Activated gamma-delta T cell treated with anti-CD3 and anti-CD28 coated beads, Interleukin-2, amount 50 U/mL, for 16 hours (primary cell): ENCODE data around the gene NANOS1.

Source experiments
- DNase-seq: peaks from one replicate; pipeline ENCODE4 v3.0.0-alpha.2; 2020; ENCODE audit warnings: low read depth

The NANOS1 gene

DNA sequence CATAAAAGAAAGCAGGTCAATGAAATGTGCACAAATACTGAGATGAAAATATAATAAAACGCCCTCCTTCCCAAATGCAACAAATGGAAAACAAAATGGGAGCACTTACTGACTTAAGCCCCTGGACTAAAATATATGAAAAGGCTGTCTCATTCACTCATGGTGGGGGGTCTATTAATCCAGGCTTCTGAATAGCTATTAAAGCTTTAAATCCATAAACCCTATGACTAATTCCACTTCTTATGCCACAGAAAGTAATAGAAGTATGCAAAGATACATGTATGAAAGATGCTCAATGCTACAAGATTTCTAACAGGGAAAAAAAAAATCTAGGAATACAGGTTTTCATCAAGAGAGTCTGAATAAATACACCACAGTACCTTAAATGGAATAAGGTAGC, 30.6 kb downstream of the NANOS1 start:
- no peak for DNase-seq

DNA sequence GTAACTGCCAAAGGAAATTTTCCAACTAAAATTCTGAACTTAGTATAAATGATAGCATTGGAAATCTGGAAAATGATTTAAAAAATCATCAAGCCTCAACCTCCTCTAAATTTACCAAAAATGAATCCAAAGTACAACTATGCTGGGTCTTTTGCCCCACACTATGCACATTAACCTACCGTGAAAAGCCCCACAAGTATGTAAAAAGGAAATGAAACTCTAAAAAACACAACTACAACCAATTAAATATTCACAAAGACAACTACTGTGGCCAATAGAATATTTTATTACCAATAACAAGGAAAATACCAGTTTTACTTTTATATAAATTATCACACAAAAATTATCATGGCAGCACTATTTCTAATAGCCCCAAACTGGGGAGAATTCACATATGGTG, 31.8 kb downstream of the NANOS1 start:
- DNase-seq, result no peak

DNA sequence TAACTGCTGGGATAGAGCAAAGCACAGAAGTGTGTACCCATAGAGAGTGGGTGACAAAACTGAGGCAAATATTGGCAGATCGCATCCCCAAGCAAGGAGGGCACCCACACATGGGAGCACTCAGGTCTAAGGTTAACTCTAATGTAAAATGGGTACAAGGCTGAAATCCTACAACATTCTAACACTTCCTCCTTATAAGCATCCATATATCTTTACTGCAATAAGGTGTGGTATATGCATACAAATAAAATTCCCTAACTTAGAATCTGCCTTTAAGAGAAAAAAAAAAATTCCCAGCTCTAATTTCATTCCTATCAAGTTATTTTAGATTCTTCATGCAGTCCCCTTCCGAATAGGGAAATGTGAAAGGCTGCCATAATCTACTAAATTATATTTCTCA, 32.4 kb downstream of the NANOS1 start:
- DNase-seq, result no peak

- no peak for DNase-seq
Measured at GRCh38 chr10:119070395-119071165, 41.1 kb downstream of the NANOS1 start.

DNA sequence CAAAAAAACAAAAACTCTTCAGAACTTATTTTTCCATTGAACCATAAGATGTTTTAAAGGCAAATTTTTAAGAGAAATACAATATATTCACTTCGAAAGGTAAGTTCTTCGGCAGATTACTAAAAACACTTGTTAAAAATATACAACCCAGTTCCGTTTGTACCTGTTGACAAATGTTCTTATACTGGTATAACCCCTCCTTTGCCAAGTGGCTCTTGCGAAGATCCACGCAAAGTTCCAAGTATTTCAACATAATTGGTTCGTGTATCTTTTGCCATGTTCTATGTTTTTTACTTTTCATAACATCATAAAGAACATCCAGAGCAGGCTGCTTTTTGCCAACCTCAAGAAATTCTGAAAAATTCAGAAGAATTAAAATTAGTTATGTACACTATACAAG, 44.1 kb downstream of the NANOS1 start:
- no peak for DNase-seq

DNA sequence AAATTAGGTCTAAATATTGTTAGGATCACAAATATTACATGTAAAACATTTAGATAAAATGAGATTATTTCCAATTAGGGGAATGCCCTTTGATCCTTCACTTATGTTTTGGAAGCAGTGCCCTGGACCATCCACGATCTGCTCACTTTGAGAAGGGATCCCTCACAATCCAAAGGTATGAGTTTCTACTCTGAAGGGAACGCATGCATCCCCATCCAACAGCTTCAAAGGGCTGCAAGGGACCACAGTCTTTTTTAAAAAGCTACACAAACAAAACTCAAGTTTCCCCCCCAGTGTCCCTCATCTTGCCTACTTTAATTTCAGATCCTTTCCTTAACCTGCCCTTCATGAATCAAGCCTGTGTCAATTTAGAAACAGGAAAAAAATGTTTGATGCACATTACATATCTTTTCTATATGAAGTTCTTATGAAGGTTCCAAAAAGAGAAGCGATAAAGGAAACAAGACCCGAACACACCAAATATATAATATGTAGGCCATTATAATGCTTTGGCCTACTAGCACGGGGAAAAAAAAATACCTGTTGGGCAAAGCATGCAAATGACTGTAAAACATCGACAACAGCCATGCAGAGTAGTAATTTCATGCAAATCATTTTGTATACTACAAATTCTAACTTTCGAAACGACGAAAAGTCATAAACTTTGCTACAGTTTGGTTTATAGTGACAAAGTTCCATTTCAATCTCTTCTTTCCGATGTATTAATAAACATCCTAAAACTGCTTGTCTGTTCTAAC, 49.1 kb downstream of the NANOS1 start:
- no peak for DNase-seq

GRCh38 chr10:119079599-119080520, 50.3 kb downstream of the NANOS1 start:
- DNase-seq, result peak; percentile 35

GRCh38 chr10:119080521-119081259, 51.2 kb downstream of the NANOS1 start, which contains the start of gene EIF3A:
Gene EIF3A (minus strand): TSS chr10:119080817. CDS start chr10:119080676, 141 bp downstream.
- DNase-seq, result peak; percentile 88
